ENCODE data around the gene USF3. TPM values are rescaled to one million over a fixed set of nuclear protein-coding genes. Genes with fewer than 3 reads are reported as not detected.

USF3 gene
- total RNA-seq, 4 donors from 2014 or later = 19.7 to 37.7 (median 27.2) TPM

GRCh38 chr3:113719294-113719693 lies 22.9 kb upstream of the USF3 start:
- no peak for ATAC-seq (ENCODE audit: low FRiP score)
- no peak for DNase-seq (ENCODE audit: low spot score)
- no peak for TF ChIP-seq CTCF (IDR thresholded peaks at IDR 0.05)

GRCh38 chr3:113717818-113718217 lies 21.4 kb upstream of the USF3 start:
- no peak for DNase-seq (ENCODE audit: low spot score)
- TF ChIP-seq CTCF (IDR thresholded peaks at IDR 0.05) = no peak
- ATAC-seq (ENCODE audit: low FRiP score) = no peak

GRCh38 chr3:113717308-113717707 lies 20.9 kb upstream of the USF3 start:
- no peak for TF ChIP-seq CTCF (IDR thresholded peaks at IDR 0.05)
- ATAC-seq (ENCODE audit: low FRiP score) = no peak
- no peak for DNase-seq (ENCODE audit: low spot score)

GRCh38 chr3:113714702-113715101 lies 18.3 kb upstream of the USF3 start:
- no peak for TF ChIP-seq CTCF (IDR thresholded peaks at IDR 0.05)
- no peak for ATAC-seq (ENCODE audit: low FRiP score)
- DNase-seq (ENCODE audit: low spot score) = no peak

- no peak for ATAC-seq (ENCODE audit: low FRiP score)
- TF ChIP-seq CTCF (IDR thresholded peaks at IDR 0.05) = no peak
- DNase-seq (ENCODE audit: low spot score) = no peak
These were observed 15.7 kb upstream of the USF3 start for GRCh38 chr3:113712129-113712528.

- no peak for DNase-seq (ENCODE audit: low spot score)
- no peak for ATAC-seq (ENCODE audit: low FRiP score)
- no peak for TF ChIP-seq CTCF (IDR thresholded peaks at IDR 0.05)
These were observed 11.4 kb upstream of the USF3 start for GRCh38 chr3:113707835-113708234.

- ATAC-seq (ENCODE audit: low FRiP score) (no peak), DNase-seq (ENCODE audit: low spot score) (no peak)
- TF ChIP-seq CTCF (IDR thresholded peaks at IDR 0.05) = no peak
These were observed 2.5 kb upstream of the USF3 start for GRCh38 chr3:113698956-113699355.
